OCI-LY1 (cell line): ENCODE data around the gene DIP2C.
"Not testable (repeated sequence)": the region's sequence is repeated elsewhere in the genome, so short reads cannot be mapped to it uniquely, and the experiment has no call there.

Experiments used
- EZH2 ChIP-seq: fragments of 200-600 bp; sonication (generic), shearing (Covaris generic); IDR thresholded peaks from 2 replicates; pipeline ENCODE4 v1.8.0; 2017; ENCODE audit warnings: borderline replicate concordance, mixed run types, mild to moderate bottlenecking, antibody characterized with exemption, low read length, moderate library complexity, mixed read lengths
- TF ChIP-seq, protein P1 (sequence below): fragments of 200-600 bp; sonication (generic), shearing (Covaris generic); IDR thresholded peaks from 2 replicates; pipeline ENCODE4 v1.5.1; 2017; ENCODE audit warnings: mild to moderate bottlenecking, antibody characterized with exemption, low read length, moderate library complexity, mixed read lengths

- TF ChIP-seq, protein P1, sequence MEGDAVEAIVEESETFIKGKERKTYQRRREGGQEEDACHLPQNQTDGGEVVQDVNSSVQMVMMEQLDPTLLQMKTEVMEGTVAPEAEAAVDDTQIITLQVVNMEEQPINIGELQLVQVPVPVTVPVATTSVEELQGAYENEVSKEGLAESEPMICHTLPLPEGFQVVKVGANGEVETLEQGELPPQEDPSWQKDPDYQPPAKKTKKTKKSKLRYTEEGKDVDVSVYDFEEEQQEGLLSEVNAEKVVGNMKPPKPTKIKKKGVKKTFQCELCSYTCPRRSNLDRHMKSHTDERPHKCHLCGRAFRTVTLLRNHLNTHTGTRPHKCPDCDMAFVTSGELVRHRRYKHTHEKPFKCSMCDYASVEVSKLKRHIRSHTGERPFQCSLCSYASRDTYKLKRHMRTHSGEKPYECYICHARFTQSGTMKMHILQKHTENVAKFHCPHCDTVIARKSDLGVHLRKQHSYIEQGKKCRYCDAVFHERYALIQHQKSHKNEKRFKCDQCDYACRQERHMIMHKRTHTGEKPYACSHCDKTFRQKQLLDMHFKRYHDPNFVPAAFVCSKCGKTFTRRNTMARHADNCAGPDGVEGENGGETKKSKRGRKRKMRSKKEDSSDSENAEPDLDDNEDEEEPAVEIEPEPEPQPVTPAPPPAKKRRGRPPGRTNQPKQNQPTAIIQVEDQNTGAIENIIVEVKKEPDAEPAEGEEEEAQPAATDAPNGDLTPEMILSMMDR = not testable (repeated sequence)
- TF ChIP-seq EZH2 = not testable (repeated sequence)
Observed at GRCh38 chr10:647019-647418, 42.4 kb downstream of the DIP2C start.
